ENCODE results near the gene ARF4.
"Not testable (repeated sequence)": the region's sequence is repeated elsewhere in the genome, so short reads cannot be mapped to it uniquely, and the experiment has no call there.

ARF4 gene

DNA sequence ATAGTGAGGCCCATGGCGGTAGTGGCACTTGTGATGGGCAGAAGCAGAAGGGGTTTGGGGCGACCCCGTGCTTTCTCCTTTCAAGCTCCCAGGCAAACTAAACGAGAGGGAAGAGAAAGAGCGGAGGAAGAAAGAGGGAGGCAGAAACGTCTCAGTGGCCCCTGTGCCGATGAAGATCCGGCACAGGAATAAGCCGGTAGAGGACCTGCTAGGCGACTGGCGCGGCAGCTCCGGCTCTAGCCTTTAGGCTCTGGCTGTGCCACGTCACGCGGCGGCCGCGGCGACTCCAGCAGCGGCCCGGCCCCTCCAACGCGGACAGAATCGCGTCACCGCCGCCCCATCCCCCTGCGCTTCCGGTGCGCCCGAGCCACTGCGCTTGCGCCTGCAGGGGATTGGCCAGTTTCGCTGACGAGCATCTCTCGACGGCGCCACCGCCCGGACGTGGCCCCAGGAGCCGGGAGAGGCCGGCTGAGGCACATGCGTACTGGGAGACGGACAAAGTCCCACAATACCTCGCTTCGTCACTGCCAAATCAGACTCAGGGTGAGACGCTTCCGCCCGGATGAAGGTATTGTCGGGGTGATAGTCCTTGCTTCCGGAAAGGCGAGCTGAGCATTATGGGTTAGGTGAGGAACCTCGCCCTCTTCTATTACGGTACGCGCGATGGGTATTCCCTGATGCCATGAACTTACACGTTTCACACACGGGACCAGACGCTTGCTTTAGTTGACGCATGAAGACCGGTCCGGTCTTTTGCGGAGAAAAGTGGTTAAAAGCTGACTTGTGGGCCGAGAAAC is at the start of gene ARF4:
Gene ARF4 (minus strand): TSS at position 218 of the 797 bp plus-strand sequence. CDS start 204 bp downstream, at position 14.
- peak within 1 kb of the TSS; percentile 91 for H3K4me3 ChIP-seq (ENCODE audit: low read length)
- TF ChIP-seq ZNF274 (IDR thresholded peaks at IDR 0.05; ENCODE audit: low read depth, low read length): no peak

DNA sequence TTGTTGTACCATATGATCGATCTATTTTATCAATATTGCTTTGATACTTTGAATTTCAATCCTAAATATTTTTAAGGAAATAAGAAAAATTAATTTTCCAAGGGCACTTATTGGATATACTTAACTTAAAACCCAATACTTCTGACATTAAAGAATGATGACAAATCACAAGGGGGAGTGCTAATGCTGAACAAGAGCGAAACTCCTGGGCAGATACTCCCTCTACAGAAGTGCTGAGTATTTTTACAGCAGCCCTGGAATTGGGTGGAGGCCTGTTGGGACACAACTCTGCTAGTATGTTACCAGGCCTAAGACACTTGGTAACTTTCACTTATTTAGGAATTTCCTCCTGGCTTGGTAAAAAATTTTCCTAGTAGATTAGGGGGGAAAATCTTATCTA is 49.6 kb upstream of the ARF4 start:
- H3K4me3 ChIP-seq (ENCODE audit: low read length): no peak overlapping the region
- no peak for TF ChIP-seq ZNF274 (IDR thresholded peaks at IDR 0.05; ENCODE audit: low read depth, low read length)

GRCh38 chr3:57644740-57645139 is 47.6 kb upstream of the ARF4 start:
- no peak overlapping the region for H3K4me3 ChIP-seq (ENCODE audit: low read length)
- no peak for TF ChIP-seq ZNF274 (IDR thresholded peaks at IDR 0.05; ENCODE audit: low read depth, low read length)

DNA sequence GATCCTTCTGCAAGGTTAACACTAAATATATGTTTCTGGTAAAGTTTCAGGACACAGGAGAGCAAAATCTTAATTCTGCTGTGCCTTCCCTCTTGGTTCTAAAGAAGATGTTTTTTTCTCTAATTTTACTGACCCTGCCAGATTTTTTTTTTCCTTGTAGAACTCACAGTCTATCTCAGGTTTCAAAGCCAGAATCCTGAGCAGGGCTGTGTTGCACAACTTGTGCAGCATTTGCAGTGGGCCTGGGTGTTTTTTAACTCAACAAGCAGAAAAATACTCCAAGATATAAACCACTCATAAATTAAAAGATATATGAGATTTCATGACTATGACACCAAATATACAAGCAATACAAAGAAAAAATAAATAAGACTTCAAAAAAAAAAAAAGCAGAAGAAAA is 40.2 kb upstream of the ARF4 start:
- H3K4me3 ChIP-seq (ENCODE audit: low read length): no peak overlapping the region
- no peak for TF ChIP-seq ZNF274 (IDR thresholded peaks at IDR 0.05; ENCODE audit: low read depth, low read length)

DNA sequence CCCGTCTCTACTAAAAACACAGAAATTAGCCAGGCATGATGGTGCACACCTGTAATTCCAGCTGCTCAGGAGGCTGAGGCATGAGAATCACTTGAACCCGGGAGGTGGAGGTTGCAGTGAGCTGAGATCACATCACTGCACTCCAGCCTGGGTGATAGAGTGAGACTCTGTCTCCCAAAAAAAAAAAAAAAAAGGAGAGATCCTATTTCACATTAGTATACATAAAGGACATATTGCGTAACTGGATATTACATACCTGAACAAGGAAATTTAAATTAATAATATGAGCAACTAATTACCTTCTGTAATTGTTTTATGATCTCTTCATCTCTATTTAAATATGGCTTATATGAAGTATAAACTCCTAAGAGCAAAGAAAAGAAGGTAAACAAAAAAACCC is 37.1 kb upstream of the ARF4 start:
- H3K4me3 ChIP-seq (ENCODE audit: low read length): not testable (repeated sequence)

- TF ChIP-seq ZNF274 (IDR thresholded peaks at IDR 0.05; ENCODE audit: low read depth, low read length): no peak
- H3K4me3 ChIP-seq (ENCODE audit: low read length): no peak overlapping the region
Measured at GRCh38 chr3:57627976-57628375, 30.8 kb upstream of the ARF4 start.

DNA sequence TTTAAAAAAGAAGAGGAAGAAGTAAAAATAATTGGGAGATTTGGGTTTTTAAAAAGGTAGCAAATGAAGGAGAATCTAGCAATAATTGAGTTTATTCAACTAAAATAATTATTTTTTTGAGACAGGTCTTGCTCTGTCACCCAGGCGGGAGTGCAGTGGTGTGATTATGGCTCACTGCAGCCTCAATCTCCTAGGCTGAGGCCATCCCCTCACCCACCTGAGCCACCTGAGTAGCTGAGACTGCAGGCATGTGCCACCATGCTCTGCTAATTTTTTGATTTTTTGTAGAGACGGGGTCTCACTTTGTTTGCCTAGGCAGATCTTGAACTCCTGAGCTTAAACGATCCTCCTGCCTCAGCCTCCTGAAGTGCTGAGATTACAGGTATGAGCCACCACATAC is 27.7 kb upstream of the ARF4 start:
- no peak for TF ChIP-seq ZNF274 (IDR thresholded peaks at IDR 0.05; ENCODE audit: low read depth, low read length)
- H3K4me3 ChIP-seq (ENCODE audit: low read length): no peak overlapping the region

DNA sequence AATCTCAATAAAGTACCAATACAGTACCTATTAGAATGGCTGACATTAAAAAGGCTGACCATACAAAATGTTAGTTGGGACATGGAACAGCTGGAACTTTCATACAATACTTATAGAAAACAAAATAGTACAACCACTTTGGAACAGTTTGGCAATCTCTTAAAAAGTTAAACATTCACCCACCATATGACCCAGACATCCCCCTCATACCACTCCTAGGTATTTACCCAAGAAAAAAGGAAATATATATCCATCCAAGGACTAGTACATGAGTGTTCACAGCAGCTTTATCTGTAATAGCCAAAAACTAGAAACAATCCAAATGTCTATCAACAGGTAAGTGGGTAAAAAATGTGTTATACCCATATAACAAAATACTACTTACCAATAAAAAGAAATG is 25.2 kb upstream of the ARF4 start:
- H3K4me3 ChIP-seq (ENCODE audit: low read length): no peak overlapping the region
- no peak for TF ChIP-seq ZNF274 (IDR thresholded peaks at IDR 0.05; ENCODE audit: low read depth, low read length)

DNA sequence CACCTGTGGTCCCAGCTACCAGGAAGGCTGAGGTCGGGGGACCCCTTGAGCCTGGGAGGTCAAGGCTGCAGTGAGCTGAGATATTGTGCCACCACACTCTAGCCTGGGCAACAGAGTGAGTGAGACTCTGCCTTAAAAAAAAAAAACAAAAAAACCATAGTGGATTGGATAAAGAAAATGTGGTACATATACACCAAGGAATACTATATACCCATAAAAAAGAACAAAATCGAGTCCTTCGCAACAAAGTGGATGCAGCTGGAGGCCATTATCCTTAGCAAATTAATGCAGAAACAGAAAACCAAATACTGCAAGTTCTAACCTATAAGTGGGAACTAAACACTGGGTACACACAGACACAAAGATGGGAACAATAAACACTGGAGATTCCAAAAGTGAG is 20.6 kb upstream of the ARF4 start:
- TF ChIP-seq ZNF274 (IDR thresholded peaks at IDR 0.05; ENCODE audit: low read depth, low read length): no peak
- H3K4me3 ChIP-seq (ENCODE audit: low read length): no peak overlapping the region

DNA sequence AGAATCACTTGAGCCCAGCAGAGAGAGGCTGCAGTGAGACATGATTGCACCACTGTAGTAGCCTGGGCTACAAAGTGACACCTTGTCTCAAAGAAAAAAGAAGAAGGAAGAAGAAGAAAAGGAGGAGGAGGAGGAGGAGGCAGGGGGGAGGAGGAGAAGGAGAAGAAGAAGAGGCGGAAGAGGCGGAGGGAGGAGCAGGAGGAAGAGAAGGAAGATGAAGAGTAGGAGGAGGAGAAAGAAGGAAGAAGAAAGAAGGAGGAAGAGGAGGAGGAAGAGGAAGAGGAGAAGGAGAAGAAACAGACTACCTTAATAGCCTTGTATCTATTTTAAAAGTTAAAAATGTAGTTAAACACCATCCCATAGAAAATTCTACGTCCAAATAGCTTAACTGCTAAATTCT is 19.1 kb upstream of the ARF4 start:
- no peak overlapping the region for H3K4me3 ChIP-seq (ENCODE audit: low read length)
- no peak for TF ChIP-seq ZNF274 (IDR thresholded peaks at IDR 0.05; ENCODE audit: low read depth, low read length)

GRCh38 chr3:57611870-57612269 is 14.7 kb upstream of the ARF4 start:
- H3K4me3 ChIP-seq (ENCODE audit: low read length): not testable (repeated sequence)

- no peak overlapping the region for H3K4me3 ChIP-seq (ENCODE audit: low read length)
- no peak for TF ChIP-seq ZNF274 (IDR thresholded peaks at IDR 0.05; ENCODE audit: low read depth, low read length)
Measured at GRCh38 chr3:57605683-57606082, 8.5 kb upstream of the ARF4 start.

DNA sequence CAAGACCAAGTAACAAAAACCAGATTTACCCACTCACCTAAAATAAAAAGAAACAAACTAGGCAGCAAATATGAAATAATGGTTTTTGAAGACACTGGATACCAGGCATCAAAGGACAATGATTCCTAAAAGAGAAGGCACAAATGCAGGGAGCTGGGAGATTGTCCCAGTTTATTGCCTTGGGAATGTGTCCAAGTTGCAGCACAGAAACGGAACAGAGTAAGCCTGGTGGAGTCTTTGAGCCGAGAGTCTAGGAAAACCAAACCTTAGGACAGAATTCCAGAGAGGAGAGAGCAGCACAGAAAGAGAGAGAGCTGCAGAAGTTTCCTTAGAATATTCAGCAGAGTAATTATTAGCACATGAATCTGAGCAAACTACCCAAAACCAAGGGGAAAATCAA is 7.8 kb upstream of the ARF4 start:
- no peak for TF ChIP-seq ZNF274 (IDR thresholded peaks at IDR 0.05; ENCODE audit: low read depth, low read length)
- H3K4me3 ChIP-seq (ENCODE audit: low read length): no peak overlapping the region

DNA sequence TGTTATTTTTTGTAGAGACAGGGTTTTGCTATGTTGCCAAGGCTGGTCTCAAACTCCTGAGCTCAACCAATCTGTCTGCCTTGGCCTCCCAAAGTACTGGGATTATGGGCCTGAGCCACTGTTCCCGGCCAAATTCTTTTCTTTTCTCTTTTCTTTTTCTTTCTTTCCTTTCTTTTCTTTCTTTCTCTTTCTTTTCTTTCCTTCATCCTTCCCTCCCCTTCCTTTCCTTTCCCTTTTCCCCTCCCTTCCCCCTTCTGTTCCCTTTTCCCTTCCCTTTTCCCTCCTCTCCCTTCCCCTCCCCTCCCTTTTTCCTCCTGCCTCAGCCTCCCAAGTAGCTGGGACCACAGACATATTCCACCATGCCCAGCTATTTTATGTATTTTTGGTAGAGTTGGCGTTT is 3.1 kb upstream of the ARF4 start:
- TF ChIP-seq ZNF274 (IDR thresholded peaks at IDR 0.05; ENCODE audit: low read depth, low read length): no peak
- H3K4me3 ChIP-seq (ENCODE audit: low read length): no peak overlapping the region

DNA sequence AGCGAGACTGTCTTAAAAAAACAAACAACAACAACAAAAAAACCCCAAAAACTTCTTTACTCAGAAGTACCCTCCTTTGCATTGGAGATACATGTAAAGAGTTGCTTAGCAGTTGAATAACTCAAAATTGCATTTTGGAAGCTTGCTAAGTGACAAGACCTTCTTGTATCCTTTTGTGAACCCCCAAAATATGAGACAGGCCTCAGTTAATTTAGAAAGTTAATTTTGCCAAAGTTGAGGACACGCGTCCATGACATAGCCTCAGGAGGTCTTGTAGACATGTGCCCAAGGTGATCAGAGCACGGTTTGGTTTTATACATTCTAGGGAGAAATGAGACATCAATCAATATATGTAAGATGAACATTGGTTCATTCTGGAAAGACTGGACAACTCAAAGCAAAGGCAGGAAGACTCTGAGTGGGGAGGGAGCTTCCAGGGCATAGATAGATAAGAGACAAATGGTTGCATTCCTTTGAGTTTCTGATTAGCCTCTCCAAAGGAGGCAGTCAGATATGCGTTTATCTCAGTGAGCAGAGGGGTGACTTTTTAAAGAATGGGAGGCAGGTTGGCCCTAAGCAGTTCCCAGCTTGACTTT is 1.7 kb upstream of the ARF4 start:
- TF ChIP-seq ZNF274 (IDR thresholded peaks at IDR 0.05; ENCODE audit: low read depth, low read length): no peak
- H3K4me3 ChIP-seq (ENCODE audit: low read length): peak overlapping the region; percentile 90

All from GM08714 (cell line).